Measurements from ENCODE around the gene ARSA.
"Not testable (repeated sequence)": the region's sequence is repeated elsewhere in the genome, so short reads cannot be mapped to it uniquely, and the experiment has no call there.

Gene ARSA

DNA sequence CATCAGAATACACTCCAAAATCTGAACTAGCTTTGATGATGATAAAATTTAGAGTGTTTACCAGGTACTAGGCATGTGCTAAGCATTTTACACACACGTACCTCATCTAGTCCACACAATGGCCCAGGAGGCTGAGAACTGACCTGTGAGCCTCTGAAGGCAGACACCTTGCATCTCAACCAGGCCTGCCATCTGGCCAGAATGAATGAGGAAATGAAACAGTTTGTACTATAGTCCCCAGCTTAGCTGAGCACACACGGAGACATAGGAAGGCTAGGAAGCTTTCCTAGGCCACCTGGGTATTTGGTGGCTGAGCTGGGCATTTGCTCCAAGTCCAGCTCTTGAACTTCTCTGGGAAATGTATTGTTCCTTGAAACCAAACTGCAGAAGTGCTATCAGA, 37.8 kb upstream of the ARSA start:
- no peak overlapping the region for H3K4me2 ChIP-seq
- TF ChIP-seq CTCF (conservative IDR thresholded peaks at IDR 0.05; ENCODE audit: low read depth, low read length), result no peak
- H3K9ac ChIP-seq, result no peak overlapping the region

GRCh38 chr22:50665212-50665611, 37.3 kb upstream of the ARSA start:
- H3K36me3 ChIP-seq (ENCODE audit: insufficient read depth), result no peaks in the 10 kb centered on the region
- H3K4me1 ChIP-seq (ENCODE audit: low read depth, poor library complexity, severe bottlenecking), result no peaks in the 10 kb centered on the region
- H3K27ac ChIP-seq, result no peak overlapping the region
- no peaks in the 10 kb centered on the region for H3K79me2 ChIP-seq (ENCODE audit: insufficient read depth, low read depth)
- no peaks in the 10 kb centered on the region for H4K20me1 ChIP-seq (ENCODE audit: insufficient read depth)
- no peak overlapping the region for H3K4me3 ChIP-seq (IDR thresholded peaks at IDR 0.05; ENCODE audit: insufficient read depth, low read depth, low read length)
- no peak for TF ChIP-seq CTCF (conservative IDR thresholded peaks at IDR 0.05; ENCODE audit: low read depth, low read length)
- no peak overlapping the region for H3K9ac ChIP-seq
- H2AFZ ChIP-seq (ENCODE audit: low read depth), result no peak overlapping the region
- no peaks in the 10 kb centered on the region; the same call in 1 of the 2 replicates for H3K27me3 ChIP-seq (ENCODE audit: insufficient read depth, low read depth)
- H3K4me2 ChIP-seq, result no peak overlapping the region

More for the DNA sequence above, 37.8 kb upstream of the ARSA start:
- H3K4me3 ChIP-seq (IDR thresholded peaks at IDR 0.05; ENCODE audit: insufficient read depth, low read depth, low read length), result no peak overlapping the region
- H4K20me1 ChIP-seq (ENCODE audit: insufficient read depth), result no peaks in the 10 kb centered on the region
- no peaks in the 10 kb centered on the region for H3K4me1 ChIP-seq (ENCODE audit: low read depth, poor library complexity, severe bottlenecking)
- no peak overlapping the region for H3K27ac ChIP-seq
- no peak overlapping the region for H2AFZ ChIP-seq (ENCODE audit: low read depth)
- H3K79me2 ChIP-seq (ENCODE audit: insufficient read depth, low read depth), result no peaks in the 10 kb centered on the region
- no peaks in the 10 kb centered on the region for H3K36me3 ChIP-seq (ENCODE audit: insufficient read depth)
- no peaks in the 10 kb centered on the region; the same call in 1 of the 2 replicates for H3K27me3 ChIP-seq (ENCODE audit: insufficient read depth, low read depth)

DNA sequence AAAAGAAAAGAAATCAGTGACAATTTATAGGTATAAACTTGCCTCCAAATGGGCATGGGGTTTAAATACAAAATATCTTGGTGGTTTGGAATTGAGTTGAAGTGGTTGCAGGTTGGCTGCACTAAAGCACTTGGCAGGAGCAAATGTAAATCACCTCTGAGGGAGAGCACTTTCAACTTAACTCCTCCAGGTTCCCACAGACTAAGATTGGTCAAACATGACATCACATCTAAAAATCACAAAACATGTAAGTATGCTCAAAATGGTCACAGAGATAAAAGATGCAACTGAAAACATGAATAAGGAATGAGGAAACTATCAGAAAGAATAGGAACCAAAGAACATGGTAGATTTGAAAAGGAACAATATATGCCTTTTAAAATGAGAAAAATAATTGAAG, 32.4 kb upstream of the ARSA start:
- no peak overlapping the region for H3K4me3 ChIP-seq (IDR thresholded peaks at IDR 0.05; ENCODE audit: insufficient read depth, low read depth, low read length)
- no peaks in the 10 kb centered on the region for H3K36me3 ChIP-seq (ENCODE audit: insufficient read depth)
- no peaks in the 10 kb centered on the region for H3K4me1 ChIP-seq (ENCODE audit: low read depth, poor library complexity, severe bottlenecking)
- no peak overlapping the region for H2AFZ ChIP-seq (ENCODE audit: low read depth)
- TF ChIP-seq CTCF (conservative IDR thresholded peaks at IDR 0.05; ENCODE audit: low read depth, low read length), result no peak
- no peaks in the 10 kb centered on the region for H4K20me1 ChIP-seq (ENCODE audit: insufficient read depth)
- H3K4me2 ChIP-seq, result no peak overlapping the region
- no peaks in the 10 kb centered on the region for H3K27me3 ChIP-seq (ENCODE audit: insufficient read depth, low read depth)
- H3K9ac ChIP-seq, result no peak overlapping the region
- no peaks in the 10 kb centered on the region for H3K79me2 ChIP-seq (ENCODE audit: insufficient read depth, low read depth)
- H3K27ac ChIP-seq, result no peak overlapping the region

DNA sequence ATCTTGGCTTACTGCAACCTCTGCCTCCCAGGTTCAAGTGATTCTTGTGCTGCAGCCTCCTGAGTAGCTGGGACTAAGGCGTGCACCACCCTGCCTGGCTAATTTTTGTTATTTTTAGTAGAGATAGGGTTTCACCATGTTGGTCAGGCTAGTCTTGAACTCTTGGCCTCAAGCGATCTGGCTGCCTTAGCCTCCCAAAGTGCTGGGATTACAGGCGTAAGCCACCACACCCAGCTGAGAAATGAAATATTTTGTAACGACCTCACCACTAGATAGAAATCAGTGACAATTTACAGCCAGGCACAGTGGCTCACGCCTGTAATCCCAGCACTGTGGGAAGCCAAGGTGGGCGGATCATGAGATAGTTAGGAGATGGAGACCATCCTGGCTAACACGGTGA, 31.8 kb upstream of the ARSA start:
- H3K4me1 ChIP-seq (ENCODE audit: low read depth, poor library complexity, severe bottlenecking); H3K4me2 ChIP-seq; H3K4me3 ChIP-seq (IDR thresholded peaks at IDR 0.05; ENCODE audit: insufficient read depth, low read depth, low read length); H3K27me3 ChIP-seq (ENCODE audit: insufficient read depth, low read depth); H4K20me1 ChIP-seq (ENCODE audit: insufficient read depth); H3K79me2 ChIP-seq (ENCODE audit: insufficient read depth, low read depth); H3K36me3 ChIP-seq (ENCODE audit: insufficient read depth); H2AFZ ChIP-seq (ENCODE audit: low read depth); H3K27ac ChIP-seq; H3K9ac ChIP-seq: not testable (repeated sequence)

DNA sequence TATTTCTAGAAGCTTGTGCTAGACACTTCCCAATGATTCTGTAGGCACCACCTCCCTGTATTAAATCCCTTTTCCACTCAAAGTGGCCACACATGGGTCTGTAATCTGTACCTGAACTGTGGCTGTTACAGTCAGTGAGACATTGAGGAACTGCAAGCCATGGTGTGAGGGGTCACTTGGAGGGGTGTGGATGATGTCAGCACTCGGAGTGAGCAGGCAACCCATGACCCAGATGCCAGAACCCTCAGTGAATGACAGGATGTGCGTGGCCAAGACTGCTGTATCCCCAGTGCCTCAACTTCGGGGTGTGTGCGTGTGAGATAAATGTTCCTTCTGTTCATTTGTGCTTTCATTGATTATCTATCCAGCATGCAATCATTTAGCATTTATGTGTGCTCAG, 30.0 kb upstream of the ARSA start:
- no peak overlapping the region for H3K4me2 ChIP-seq
- H4K20me1 ChIP-seq (ENCODE audit: insufficient read depth), result no peaks in the 10 kb centered on the region
- no peak for TF ChIP-seq CTCF (conservative IDR thresholded peaks at IDR 0.05; ENCODE audit: low read depth, low read length)
- no peak overlapping the region for H3K27ac ChIP-seq
- H3K9ac ChIP-seq, result no peak overlapping the region
- H3K36me3 ChIP-seq (ENCODE audit: insufficient read depth), result no peaks in the 10 kb centered on the region
- H3K79me2 ChIP-seq (ENCODE audit: insufficient read depth, low read depth), result no peaks in the 10 kb centered on the region
- H3K4me1 ChIP-seq (ENCODE audit: low read depth, poor library complexity, severe bottlenecking), result no peaks in the 10 kb centered on the region
- H3K27me3 ChIP-seq (ENCODE audit: insufficient read depth, low read depth), result no peaks in the 10 kb centered on the region
- H3K4me3 ChIP-seq (IDR thresholded peaks at IDR 0.05; ENCODE audit: insufficient read depth, low read depth, low read length), result no peak overlapping the region
- H2AFZ ChIP-seq (ENCODE audit: low read depth), result no peak overlapping the region

Data from KMS-11 (cell line).